SK-N-SH (cell line): ENCODE results near the gene EHD3. TPM values are rescaled to one million over a fixed set of nuclear protein-coding genes. Genes with fewer than 3 reads are reported as not detected.

Source experiments
- CTCF ChIA-PET: fragments of 300-600, 350-600 bp; formaldehyde crosslinking; extraction: SDS; loops from one replicate; lab custom pipeline; 2021; lab: Yijun Ruan, JAX
- POLR2A ChIA-PET: fragments of 350-600 bp; sonication (Branson Sonifier 250); formaldehyde crosslinking; extraction: SDS; loops from one replicate; lab custom pipeline; 2020; ENCODE audit warnings: antibody characterized with exemption, inconsistent platforms; lab: Yijun Ruan, JAX
- DNase-seq: peaks from one replicate; pipeline ENCODE4 v3.0.0; 2012
- H2AFZ ChIP-seq: fragments of 200-600 bp; sonication (generic); 2 replicates; pipeline ENCODE4 v1.8.1; 2016; ENCODE audit warnings: antibody characterized with exemption, mild to moderate bottlenecking, low read depth
- H3F3A ChIP-seq: fragments of 200-600 bp; sonication (generic); replicated peaks from 2 replicates; pipeline ENCODE3; 2016; ENCODE audit warnings: antibody characterized with exemption, mild to moderate bottlenecking; ENCODE audit not compliant: insufficient read depth
- H3K27ac ChIP-seq, 2 experiments: fragments of 200-500 bp in 1 of 2; fragments of 200-600 bp in 1 of 2; sonication (Bioruptor generic) in 1 of 2; sonication (generic), shearing (Covaris generic) in 1 of 2; 2 replicates each; pipeline versions ENCODE4 v1.5.1 to v1.6.1; 2014 to 2016; ENCODE audit warnings: low read depth in 2 of 2, inconsistent platforms in 1 of 2, low read length in 1 of 2, mild to moderate bottlenecking in 1 of 2, mixed read lengths in 1 of 2
- H3K27me3 ChIP-seq: fragments of 200-600 bp; sonication (generic), shearing (Covaris generic); 2 replicates; pipeline ENCODE4 v1.6.1; 2016; ENCODE audit warnings: mixed run types; ENCODE audit not compliant: insufficient read depth
- H3K36me3 ChIP-seq, 2 experiments: fragments of 200-500 bp in 1 of 2; fragments of 200-600 bp in 1 of 2; sonication (Bioruptor generic) in 1 of 2; sonication (generic) in 1 of 2; replicated peaks in 1 of 2; 2 replicates each; pipeline versions ENCODE3 to v1.5.1; 2014 to 2016; ENCODE audit warnings: low read length in 1 of 2, mild to moderate bottlenecking in 1 of 2; ENCODE audit not compliant: insufficient read depth in 2 of 2, control insufficient read depth in 1 of 2
- H3K4me1 ChIP-seq, 2 experiments: fragments of 200-500 bp in 1 of 2; fragments of 200-600 bp in 1 of 2; sonication (Bioruptor generic) in 1 of 2; sonication (generic), shearing (Covaris generic) in 1 of 2; 2 replicates each; pipeline versions ENCODE4 v1.5.1 to v1.6.1; 2014 to 2016; ENCODE audit warnings: low read depth in 1 of 2, low read length in 1 of 2, mixed run types in 1 of 2; ENCODE audit not compliant: insufficient read depth in 2 of 2, control insufficient read depth in 1 of 2
- H3K4me2 ChIP-seq: fragments of 200-600 bp; sonication (generic), shearing (Covaris generic); 2 replicates; pipeline ENCODE4 v1.6.1; 2017; ENCODE audit warnings: mixed run types
- H3K4me3 ChIP-seq, 2 experiments: fragments of 200-500 bp in 1 of 2; fragments of 200-600 bp in 1 of 2; sonication (Bioruptor generic) in 1 of 2; sonication (generic), shearing (Covaris generic) in 1 of 2; 2 replicates each; pipeline versions ENCODE4 v1.5.1 to v1.8.1; 2014 to 2016; ENCODE audit warnings: low read depth in 2 of 2, inconsistent platforms in 1 of 2, low read length in 1 of 2, mild to moderate bottlenecking in 1 of 2, mixed read lengths in 1 of 2, moderate library complexity in 1 of 2
- H3K79me2 ChIP-seq: fragments of 200-600 bp; sonication (generic); 2 replicates; pipeline ENCODE4 v1.8.1; 2017; ENCODE audit warnings: mild to moderate bottlenecking; ENCODE audit not compliant: insufficient read depth
- H3K9ac ChIP-seq: fragments of 200-600 bp; sonication (generic); 2 replicates; pipeline ENCODE4 v1.6.1; 2017; ENCODE audit warnings: mixed run types
- H3K9me2 ChIP-seq: fragments of 200-600 bp; sonication (generic); 2 replicates; pipeline ENCODE4 v1.6.1; 2017; ENCODE audit warnings: mixed run types
- H3K9me3 ChIP-seq: fragments of 200-600 bp; sonication (generic); 2 replicates; pipeline ENCODE4 v1.6.1; 2017; ENCODE audit warnings: mixed run types, mild to moderate bottlenecking, moderate library complexity
- H4K20me1 ChIP-seq: fragments of 200-600 bp; sonication (generic); 2 replicates; pipeline ENCODE4 v1.6.1; 2017; ENCODE audit warnings: mild to moderate bottlenecking, mixed run types; ENCODE audit not compliant: insufficient read depth
- ELF1 ChIP-seq: IDR thresholded peaks from 2 replicates; pipeline ENCODE4 v1.4.0; 2012
- MEF2A ChIP-seq: IDR thresholded peaks from 2 replicates; pipeline ENCODE4 v1.4.0; 2012; ENCODE audit warnings: low read depth, borderline replicate concordance
- NRF1 ChIP-seq: IDR thresholded peaks from 2 replicates; pipeline ENCODE4 v1.6.1; 2012; ENCODE audit warnings: low read depth, mild to moderate bottlenecking, low read length
- POLR2AphosphoS5 ChIP-seq: IDR thresholded peaks from 2 replicates; pipeline ENCODE4 v1.6.1; 2012; ENCODE audit warnings: low read depth, low read length
- SIN3A ChIP-seq: IDR thresholded peaks from 2 replicates; pipeline ENCODE4 v1.6.1; 2012; ENCODE audit warnings: low read depth, mild to moderate bottlenecking, low read length, moderate library complexity, borderline replicate concordance
- TAF1 ChIP-seq: IDR thresholded peaks from 2 replicates; pipeline ENCODE4 v1.6.1; 2012; ENCODE audit warnings: low read depth, mild to moderate bottlenecking, low read length, moderate library complexity, borderline replicate concordance
- TCF12 ChIP-seq: IDR thresholded peaks from 2 replicates; pipeline ENCODE4 v1.4.0; 2012
- YY1 ChIP-seq: IDR thresholded peaks from 2 replicates; pipeline ENCODE4 v1.4.0; 2012; ENCODE audit warnings: low read depth, mild to moderate bottlenecking
- WGBS: methylation state at CpG from one replicate; pipeline ENCODE4 v1.1.6; 2017; ENCODE audit warnings: low lambda C conversion rate; 5-methylcytosine and 5-hydroxymethylcytosine counted together
- polyA plus RNA-seq, 3 experiments: library from polyadenylated mRNA; depleted of rRNA; stranded (reverse); fragments of >200 nt; gene quantifications; 2 replicates each; pipeline ENCODE4 v1.2.3, GENCODE V29; 2012
- TF ChIP-seq, protein P1 (sequence below): IDR thresholded peaks from 2 replicates; pipeline ENCODE4 v1.6.1; 2012; ENCODE audit warnings: mild to moderate bottlenecking, low read depth, low read length, moderate library complexity
- TF ChIP-seq, protein P2 (sequence below): fragments of 150-350 bp; IDR thresholded peaks from 2 replicates; pipeline ENCODE4 v1.6.1; 2017; ENCODE audit warnings: antibody characterized with exemption, low read length, low read depth, borderline replicate concordance
- TF ChIP-seq, protein P3 (sequence below): IDR thresholded peaks from 2 replicates; pipeline ENCODE4 v1.4.0; 2012; ENCODE audit warnings: low read depth
- TF ChIP-seq, protein P4 (sequence below): IDR thresholded peaks from 2 replicates; pipeline ENCODE4 v1.4.0; 2012; ENCODE audit warnings: low read depth, borderline replicate concordance
- TF ChIP-seq, protein P5 (sequence below): fragments of 150-350 bp; IDR thresholded peaks from 2 replicates; pipeline ENCODE4 v1.6.1; 2016; ENCODE audit warnings: mild to moderate bottlenecking, low read depth, low read length

EHD3 gene
- polyA plus RNA-seq, 1 of the 3 experiments (the other 2 are of a cell fraction) = 45.4 TPM

DNA sequence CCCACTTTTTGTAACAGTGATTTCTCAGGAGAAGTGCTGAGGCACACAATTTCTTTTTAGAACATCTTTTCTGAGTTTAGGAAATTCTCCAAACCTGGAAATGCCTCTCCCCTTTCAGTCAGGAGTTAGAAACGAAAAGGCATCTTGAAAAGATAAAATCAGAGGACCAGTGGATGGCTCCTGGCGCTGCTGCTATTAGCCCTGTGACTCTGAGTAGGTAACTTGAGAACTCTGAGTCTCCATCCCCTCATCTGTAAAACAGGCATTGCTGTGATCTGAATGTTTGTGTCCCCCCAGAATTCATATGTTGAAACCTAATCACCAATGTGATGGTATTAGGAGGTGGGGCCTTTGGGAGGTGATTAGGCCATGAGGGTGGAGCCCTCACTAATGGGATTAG is 50.2 kb downstream of the EHD3 start:
- Histone ChIP-seq H3K27ac (no peak overlapping the region), H3K4me1 (peaks cover 2 to 26% of the 10 kb centered on the region in 2 experiments; a peak in 3 of 4 replicates), H4K20me1 (no peaks in the 10 kb centered on the region), H2AFZ (no peak overlapping the region), H3K79me2 (no peaks in the 10 kb centered on the region), H3K9ac (no peak overlapping the region), H3K9me2 (no peaks in the 10 kb centered on the region), H3K27me3 (no peaks in the 10 kb centered on the region), H3K36me3 (no peaks in the 10 kb centered on the region), H3K4me3 (no peak overlapping the region), H3K4me2 (no peak overlapping the region), H3K9me3 (no peaks in the 10 kb centered on the region), H3F3A (peaks cover 4% of the 10 kb centered on the region)
- ChIA-PET POLR2A (no interaction called here), CTCF (no interaction called here)
- TF ChIP-seq MEF2A (no peak), ELF1 (no peak), POLR2AphosphoS5 (no peak), SIN3A (no peak), NRF1 (no peak), YY1 (no peak), TAF1 (no peak), TCF12 (no peak)
- TF ChIP-seq, protein P1, sequence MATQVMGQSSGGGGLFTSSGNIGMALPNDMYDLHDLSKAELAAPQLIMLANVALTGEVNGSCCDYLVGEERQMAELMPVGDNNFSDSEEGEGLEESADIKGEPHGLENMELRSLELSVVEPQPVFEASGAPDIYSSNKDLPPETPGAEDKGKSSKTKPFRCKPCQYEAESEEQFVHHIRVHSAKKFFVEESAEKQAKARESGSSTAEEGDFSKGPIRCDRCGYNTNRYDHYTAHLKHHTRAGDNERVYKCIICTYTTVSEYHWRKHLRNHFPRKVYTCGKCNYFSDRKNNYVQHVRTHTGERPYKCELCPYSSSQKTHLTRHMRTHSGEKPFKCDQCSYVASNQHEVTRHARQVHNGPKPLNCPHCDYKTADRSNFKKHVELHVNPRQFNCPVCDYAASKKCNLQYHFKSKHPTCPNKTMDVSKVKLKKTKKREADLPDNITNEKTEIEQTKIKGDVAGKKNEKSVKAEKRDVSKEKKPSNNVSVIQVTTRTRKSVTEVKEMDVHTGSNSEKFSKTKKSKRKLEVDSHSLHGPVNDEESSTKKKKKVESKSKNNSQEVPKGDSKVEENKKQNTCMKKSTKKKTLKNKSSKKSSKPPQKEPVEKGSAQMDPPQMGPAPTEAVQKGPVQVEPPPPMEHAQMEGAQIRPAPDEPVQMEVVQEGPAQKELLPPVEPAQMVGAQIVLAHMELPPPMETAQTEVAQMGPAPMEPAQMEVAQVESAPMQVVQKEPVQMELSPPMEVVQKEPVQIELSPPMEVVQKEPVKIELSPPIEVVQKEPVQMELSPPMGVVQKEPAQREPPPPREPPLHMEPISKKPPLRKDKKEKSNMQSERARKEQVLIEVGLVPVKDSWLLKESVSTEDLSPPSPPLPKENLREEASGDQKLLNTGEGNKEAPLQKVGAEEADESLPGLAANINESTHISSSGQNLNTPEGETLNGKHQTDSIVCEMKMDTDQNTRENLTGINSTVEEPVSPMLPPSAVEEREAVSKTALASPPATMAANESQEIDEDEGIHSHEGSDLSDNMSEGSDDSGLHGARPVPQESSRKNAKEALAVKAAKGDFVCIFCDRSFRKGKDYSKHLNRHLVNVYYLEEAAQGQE = no peak
- TF ChIP-seq, protein P2, sequence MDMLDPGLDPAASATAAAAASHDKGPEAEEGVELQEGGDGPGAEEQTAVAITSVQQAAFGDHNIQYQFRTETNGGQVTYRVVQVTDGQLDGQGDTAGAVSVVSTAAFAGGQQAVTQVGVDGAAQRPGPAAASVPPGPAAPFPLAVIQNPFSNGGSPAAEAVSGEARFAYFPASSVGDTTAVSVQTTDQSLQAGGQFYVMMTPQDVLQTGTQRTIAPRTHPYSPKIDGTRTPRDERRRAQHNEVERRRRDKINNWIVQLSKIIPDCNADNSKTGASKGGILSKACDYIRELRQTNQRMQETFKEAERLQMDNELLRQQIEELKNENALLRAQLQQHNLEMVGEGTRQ = no peak
- TF ChIP-seq, protein P3, sequence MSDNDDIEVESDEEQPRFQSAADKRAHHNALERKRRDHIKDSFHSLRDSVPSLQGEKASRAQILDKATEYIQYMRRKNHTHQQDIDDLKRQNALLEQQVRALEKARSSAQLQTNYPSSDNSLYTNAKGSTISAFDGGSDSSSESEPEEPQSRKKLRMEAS = no peak
- TF ChIP-seq, protein P4, sequence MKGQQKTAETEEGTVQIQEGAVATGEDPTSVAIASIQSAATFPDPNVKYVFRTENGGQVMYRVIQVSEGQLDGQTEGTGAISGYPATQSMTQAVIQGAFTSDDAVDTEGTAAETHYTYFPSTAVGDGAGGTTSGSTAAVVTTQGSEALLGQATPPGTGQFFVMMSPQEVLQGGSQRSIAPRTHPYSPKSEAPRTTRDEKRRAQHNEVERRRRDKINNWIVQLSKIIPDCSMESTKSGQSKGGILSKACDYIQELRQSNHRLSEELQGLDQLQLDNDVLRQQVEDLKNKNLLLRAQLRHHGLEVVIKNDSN = no peak
- TF ChIP-seq, protein P5, sequence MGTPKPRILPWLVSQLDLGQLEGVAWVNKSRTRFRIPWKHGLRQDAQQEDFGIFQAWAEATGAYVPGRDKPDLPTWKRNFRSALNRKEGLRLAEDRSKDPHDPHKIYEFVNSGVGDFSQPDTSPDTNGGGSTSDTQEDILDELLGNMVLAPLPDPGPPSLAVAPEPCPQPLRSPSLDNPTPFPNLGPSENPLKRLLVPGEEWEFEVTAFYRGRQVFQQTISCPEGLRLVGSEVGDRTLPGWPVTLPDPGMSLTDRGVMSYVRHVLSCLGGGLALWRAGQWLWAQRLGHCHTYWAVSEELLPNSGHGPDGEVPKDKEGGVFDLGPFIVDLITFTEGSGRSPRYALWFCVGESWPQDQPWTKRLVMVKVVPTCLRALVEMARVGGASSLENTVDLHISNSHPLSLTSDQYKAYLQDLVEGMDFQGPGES = no peak
- no peak for DNase-seq
- 42% methylated on average over 2 of the region's 2 CpGs for WGBS
